ENCODE measurements around the gene RPL29.

GRCh38 chr3:51966016-51966415 is 29.7 kb downstream of the RPL29 start:
- TF ChIP-seq POLR2AphosphoS5 (IDR thresholded peaks at IDR 0.05; ENCODE audit: borderline replicate concordance, low read depth, low read length) (no peak), EZH2 (IDR thresholded peaks at IDR 0.05) (no peak)
